Ishikawa (cell line): Measurements from ENCODE around the gene GGT6.

ENCODE experiments used
- CEBPB ChIP-seq: IDR thresholded peaks from 2 replicates; pipeline ENCODE4 v1.6.1; 2012
- CREB1 ChIP-seq: IDR thresholded peaks from 2 replicates; pipeline ENCODE4 v1.6.1; 2012; ENCODE audit warnings: low read depth
- EGR1 ChIP-seq: IDR thresholded peaks from 2 replicates; pipeline ENCODE4 v1.6.1; 2012
- EP300 ChIP-seq: IDR thresholded peaks from 2 replicates; pipeline ENCODE4 v1.6.1; 2012; ENCODE audit warnings: borderline replicate concordance
- FOXM1 ChIP-seq: IDR thresholded peaks from 2 replicates; pipeline ENCODE4 v1.6.1; 2012; ENCODE audit warnings: low read depth, borderline replicate concordance
- MAX ChIP-seq: IDR thresholded peaks from 2 replicates; pipeline ENCODE4 v1.6.1; 2012
- NFIC ChIP-seq: IDR thresholded peaks from 2 replicates; pipeline ENCODE4 v1.6.1; 2012
- RAD21 ChIP-seq: IDR thresholded peaks from 2 replicates; pipeline ENCODE4 v1.6.1; 2012; ENCODE audit warnings: low read depth
- REST ChIP-seq: IDR thresholded peaks from 2 replicates; pipeline ENCODE4 v1.6.1; 2012; ENCODE audit warnings: low read depth, mild to moderate bottlenecking
- TAF1 ChIP-seq: IDR thresholded peaks from 2 replicates; pipeline ENCODE4 v1.6.1; 2012; ENCODE audit warnings: low read depth, mild to moderate bottlenecking
- TCF12 ChIP-seq: IDR thresholded peaks from 2 replicates; pipeline ENCODE4 v1.6.1; 2012; ENCODE audit warnings: low read depth
- TEAD4 ChIP-seq: IDR thresholded peaks from 2 replicates; pipeline ENCODE4 v1.6.1; 2012
- USF1 ChIP-seq: IDR thresholded peaks from 2 replicates; pipeline ENCODE4 v1.6.1; 2012
- YY1 ChIP-seq: IDR thresholded peaks from 2 replicates; pipeline ENCODE4 v1.6.1; 2012; ENCODE audit warnings: low read depth
- ZBTB7A ChIP-seq: IDR thresholded peaks from 2 replicates; pipeline ENCODE4 v1.6.1; 2012; ENCODE audit warnings: low read depth

The GGT6 gene

GRCh38 chr17:4520894-4521600 is 39.3 kb downstream of the GGT6 start:
- peak; percentile 36; the same call in 1 of the 2 replicates for TF ChIP-seq MAX
- TF ChIP-seq TCF12 = peak; percentile 44; the same call in 1 of the 2 replicates
- no peak for TF ChIP-seq RAD21
- no peak for TF ChIP-seq CREB1

GRCh38 chr17:4520060-4520893 is 40.1 kb downstream of the GGT6 start:
- TF ChIP-seq TCF12 = no peak
- no peak for TF ChIP-seq YY1
- no peak for TF ChIP-seq RAD21
- no peak for TF ChIP-seq REST
- TF ChIP-seq USF1 = no peak
- no peak for TF ChIP-seq NFIC
- TF ChIP-seq EP300 = no peak
- no peak for TF ChIP-seq CEBPB
- no peak for TF ChIP-seq CREB1

- TF ChIP-seq USF1 = peak; percentile 31; the same call in 1 of the 2 replicates
- TF ChIP-seq ZBTB7A = peak; percentile 58; the same call in 1 of the 2 replicates
- no peak for TF ChIP-seq YY1
- TF ChIP-seq TCF12 = no peak
These were observed 41.0 kb downstream of the GGT6 start for GRCh38 chr17:4519361-4519788.

GRCh38 chr17:4518901-4519300 is 41.5 kb downstream of the GGT6 start:
- no peak for TF ChIP-seq MAX
- TF ChIP-seq EP300 = no peak
- TF ChIP-seq EGR1 = no peak
- TF ChIP-seq REST = no peak
- TF ChIP-seq CREB1 = no peak
- no peak for TF ChIP-seq RAD21
- TF ChIP-seq TAF1 = no peak
- TF ChIP-seq TEAD4 = no peak
- no peak for TF ChIP-seq CEBPB

- TF ChIP-seq ZBTB7A (no peak), REST (no peak), NFIC (no peak), TAF1 (no peak), FOXM1 (no peak), CREB1 (no peak), RAD21 (no peak), EGR1 (no peak), TCF12 (no peak), YY1 (no peak), USF1 (no peak), EP300 (no peak), MAX (no peak), TEAD4 (no peak), CEBPB (no peak)
These were observed 43.6 kb downstream of the GGT6 start for GRCh38 chr17:4516735-4517134.
